HUES64 (cell line): Measurements from ENCODE around the gene PAPPA.

Source experiments
- H3K27ac ChIP-seq: 2 replicates; pipeline ENCODE4 v1.7.0; 2013; ENCODE audit warnings: low read depth, low read length, inconsistent platforms
- H3K27me3 ChIP-seq: 2 replicates; pipeline ENCODE4 v1.6.1; 2013; ENCODE audit warnings: mild to moderate bottlenecking, low read length; ENCODE audit not compliant: insufficient read depth
- H3K36me3 ChIP-seq: 2 replicates; pipeline ENCODE4 v1.6.1; 2013; ENCODE audit warnings: mild to moderate bottlenecking, low read length; ENCODE audit not compliant: insufficient read depth
- H3K4me1 ChIP-seq: 2 replicates; pipeline ENCODE4 v1.6.1; 2013; ENCODE audit warnings: mild to moderate bottlenecking, low read length, moderate library complexity; ENCODE audit not compliant: insufficient read depth
- H3K4me3 ChIP-seq: 2 replicates; pipeline ENCODE4 v1.5.1; 2013; ENCODE audit warnings: mild to moderate bottlenecking, low read length, moderate library complexity
- H3K9ac ChIP-seq: 2 replicates; pipeline ENCODE4 v1.6.1; 2013; ENCODE audit warnings: mild to moderate bottlenecking, low read depth, low read length
- H3K9me3 ChIP-seq: 2 replicates; pipeline ENCODE4 v1.6.1; 2013; ENCODE audit warnings: low read depth, low read length; ENCODE audit not compliant: insufficient read depth
- WGBS: fragments of 150-250, 120-280 bp; methylation state at CpG from one replicate; pipeline ENCODE4 v1.1.7; 2013; ENCODE audit warnings: missing lambda C conversion rate; 5-methylcytosine and 5-hydroxymethylcytosine counted together

PAPPA gene

GRCh38 chr9:116404228-116404627, 250.6 kb downstream of the PAPPA start:
- H3K27ac ChIP-seq, result no peak overlapping the region
- no peaks in the 10 kb centered on the region for H3K9me3 ChIP-seq
- no peaks in the 10 kb centered on the region for H3K4me1 ChIP-seq
- no peaks in the 10 kb centered on the region for H3K27me3 ChIP-seq
- H3K9ac ChIP-seq, result no peak overlapping the region
- H3K36me3 ChIP-seq, result no peaks in the 10 kb centered on the region
- H3K4me3 ChIP-seq, result no peak overlapping the region
- 89% methylated on average over 3 of the region's 3 CpGs for WGBS

DNA sequence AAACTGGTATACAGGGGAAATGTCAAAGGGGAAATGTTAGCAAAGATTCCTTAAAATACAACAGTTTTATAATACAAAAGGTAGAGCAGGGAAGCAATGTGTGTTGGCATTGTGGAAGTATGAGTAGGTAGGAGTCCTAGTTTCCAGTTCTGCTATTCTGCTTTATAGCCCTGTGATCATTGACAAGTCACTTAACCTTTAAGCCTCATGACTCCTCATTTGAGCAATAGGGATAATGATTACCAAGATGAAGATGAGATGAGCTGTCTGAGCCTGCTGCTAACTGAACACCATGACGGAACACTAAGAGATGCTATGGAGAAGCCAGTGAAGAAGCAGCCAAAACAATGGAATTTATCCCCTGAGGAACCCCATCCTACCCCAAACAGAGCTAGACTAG, 251.7 kb downstream of the PAPPA start:
- H3K27me3 ChIP-seq, result no peaks in the 10 kb centered on the region
- H3K27ac ChIP-seq, result no peak overlapping the region
- H3K36me3 ChIP-seq, result no peaks in the 10 kb centered on the region
- no peaks in the 10 kb centered on the region for H3K9me3 ChIP-seq
- WGBS, result 100% methylated on average over 1 of the region's 1 CpG
- H3K4me3 ChIP-seq, result no peak overlapping the region
- no peaks in the 10 kb centered on the region for H3K4me1 ChIP-seq
- H3K9ac ChIP-seq, result no peak overlapping the region

DNA sequence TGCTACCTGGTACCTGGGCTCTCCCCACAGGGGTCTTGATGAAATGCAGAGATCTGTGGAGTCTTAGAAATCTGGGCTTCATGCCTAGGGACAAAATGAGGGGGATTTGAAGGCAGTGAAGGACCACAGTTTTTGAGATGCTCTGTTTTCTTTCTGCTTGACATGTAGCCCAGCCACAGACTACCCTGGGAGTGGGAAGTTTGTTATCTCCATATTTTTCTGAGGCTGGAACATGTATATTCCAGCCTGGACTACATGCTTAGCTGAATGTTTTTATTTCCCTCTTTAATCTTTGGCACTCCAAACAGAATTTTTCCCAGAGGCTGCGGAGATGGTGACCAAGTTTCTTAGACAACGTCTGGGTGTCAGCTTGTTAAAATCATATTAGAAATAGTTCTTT, 252.9 kb downstream of the PAPPA start:
- no peaks in the 10 kb centered on the region for H3K36me3 ChIP-seq
- H3K4me1 ChIP-seq, result no peaks in the 10 kb centered on the region
- H3K9ac ChIP-seq, result no peak overlapping the region
- H3K27me3 ChIP-seq, result no peaks in the 10 kb centered on the region
- H3K4me3 ChIP-seq, result no peak overlapping the region
- no peak overlapping the region for H3K27ac ChIP-seq
- H3K9me3 ChIP-seq, result no peaks in the 10 kb centered on the region
- no CpG with 5 or more reads among the region's 2 CpGs for WGBS

DNA sequence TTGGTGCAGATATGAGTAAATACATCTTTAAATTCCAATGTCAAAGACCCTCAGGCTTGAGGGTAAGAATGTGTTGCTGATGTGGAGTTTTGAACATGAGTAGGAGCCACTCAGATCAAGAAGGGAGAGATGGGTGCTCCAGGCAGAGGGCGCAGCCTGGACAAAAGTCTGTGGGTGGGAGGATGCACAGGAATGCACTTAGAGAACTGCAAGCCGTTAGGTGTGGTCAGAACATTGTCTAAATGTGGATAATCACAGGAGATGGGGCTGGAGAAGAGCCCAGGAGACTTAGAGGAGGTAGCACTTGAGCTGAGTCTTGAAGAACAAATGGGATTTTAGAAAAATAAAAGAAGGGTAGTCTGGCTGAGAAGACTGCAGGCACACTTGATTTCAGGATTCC, 255.5 kb downstream of the PAPPA start:
- no peaks in the 10 kb centered on the region for H3K27me3 ChIP-seq
- no peaks in the 10 kb centered on the region for H3K36me3 ChIP-seq
- no peaks in the 10 kb centered on the region for H3K4me1 ChIP-seq
- no peak overlapping the region for H3K4me3 ChIP-seq
- WGBS, result 88% methylated on average over 2 of the region's 2 CpGs
- no peak overlapping the region for H3K9ac ChIP-seq
- H3K27ac ChIP-seq, result no peak overlapping the region
- H3K9me3 ChIP-seq, result no peaks in the 10 kb centered on the region

GRCh38 chr9:116409638-116410037, 256.0 kb downstream of the PAPPA start:
- H3K27me3 ChIP-seq, result no peaks in the 10 kb centered on the region
- H3K27ac ChIP-seq, result no peak overlapping the region
- H3K9ac ChIP-seq, result no peak overlapping the region
- H3K9me3 ChIP-seq, result no peaks in the 10 kb centered on the region
- 73% methylated on average over 6 of the region's 6 CpGs for WGBS
- no peaks in the 10 kb centered on the region for H3K36me3 ChIP-seq
- no peak overlapping the region for H3K4me3 ChIP-seq
- H3K4me1 ChIP-seq, result no peaks in the 10 kb centered on the region

GRCh38 chr9:116411506-116411905, 257.9 kb downstream of the PAPPA start:
- H3K4me1 ChIP-seq, result no peaks in the 10 kb centered on the region
- H3K27ac ChIP-seq, result no peak overlapping the region
- H3K9me3 ChIP-seq, result no peaks in the 10 kb centered on the region
- no peaks in the 10 kb centered on the region for H3K36me3 ChIP-seq
- H3K27me3 ChIP-seq, result no peaks in the 10 kb centered on the region
- WGBS, result 83% methylated on average over 1 of the region's 1 CpG
- H3K9ac ChIP-seq, result no peak overlapping the region
- no peak overlapping the region for H3K4me3 ChIP-seq

- no peaks in the 10 kb centered on the region for H3K36me3 ChIP-seq
- H3K27ac ChIP-seq, result no peak overlapping the region
- no peak overlapping the region for H3K4me3 ChIP-seq
- no peaks in the 10 kb centered on the region for H3K4me1 ChIP-seq
- H3K9ac ChIP-seq, result no peak overlapping the region
- WGBS, result 85% methylated on average over 2 of the region's 2 CpGs
- H3K27me3 ChIP-seq, result no peaks in the 10 kb centered on the region
- H3K9me3 ChIP-seq, result no peaks in the 10 kb centered on the region
Observed at GRCh38 chr9:116414374-116414773, 260.8 kb downstream of the PAPPA start.

- 100% methylated on average over 1 of the region's 1 CpG for WGBS
- Histone ChIP-seq H3K36me3 (no peaks in the 10 kb centered on the region), H3K4me3 (no peak overlapping the region), H3K9me3 (no peaks in the 10 kb centered on the region), H3K4me1 (no peaks in the 10 kb centered on the region), H3K27me3 (no peaks in the 10 kb centered on the region), H3K9ac (no peak overlapping the region), H3K27ac (no peak overlapping the region)
Observed at GRCh38 chr9:116416421-116416820, 262.8 kb downstream of the PAPPA start.

- Histone ChIP-seq H3K27ac (no peak overlapping the region), H3K9me3 (no peaks in the 10 kb centered on the region), H3K4me1 (no peaks in the 10 kb centered on the region), H3K36me3 (no peaks in the 10 kb centered on the region), H3K4me3 (no peak overlapping the region), H3K27me3 (no peaks in the 10 kb centered on the region), H3K9ac (no peak overlapping the region)
- WGBS, result 92% methylated on average over 2 of the region's 2 CpGs
Observed at GRCh38 chr9:116417464-116417863, 263.9 kb downstream of the PAPPA start.

GRCh38 chr9:116419181-116419580, 265.6 kb downstream of the PAPPA start:
- Histone ChIP-seq H3K9me3 (no peaks in the 10 kb centered on the region), H3K4me1 (no peaks in the 10 kb centered on the region), H3K27ac (no peak overlapping the region), H3K27me3 (no peaks in the 10 kb centered on the region), H3K4me3 (no peak overlapping the region), H3K36me3 (no peaks in the 10 kb centered on the region), H3K9ac (no peak overlapping the region)
- 75% methylated on average over 3 of the region's 3 CpGs for WGBS

- no peaks in the 10 kb centered on the region for H3K9me3 ChIP-seq
- no peak overlapping the region for H3K4me3 ChIP-seq
- no peaks in the 10 kb centered on the region for H3K27me3 ChIP-seq
- H3K4me1 ChIP-seq, result no peaks in the 10 kb centered on the region
- H3K9ac ChIP-seq, result no peak overlapping the region
- H3K36me3 ChIP-seq, result no peaks in the 10 kb centered on the region
- no peak overlapping the region for H3K27ac ChIP-seq
- 93% methylated on average over 1 of the region's 1 CpG for WGBS
Observed at GRCh38 chr9:116420993-116421538, 267.5 kb downstream of the PAPPA start.
